Ovary (tissue), 9 donors: ENCODE results near the gene CFAP206. TPM values are rescaled to one million over a fixed set of nuclear protein-coding genes. Genes with fewer than 3 reads are reported as not detected.

Experiments used
- DNase-seq, 5 donors: peaks; one replicate each; pipeline ENCODE4 v3.0.0-alpha.2; 2019 to 2020
- H3K27ac ChIP-seq, 2 donors: fragments of 200-600 bp; one replicate each; pipeline versions ENCODE4 v1.5.1 to v1.8.0; 2019 to 2022
- H3K27me3 ChIP-seq: fragments of 200-600 bp; one replicate; pipeline ENCODE4 v1.8.0; 2022
- H3K36me3 ChIP-seq: fragments of 200-600 bp; sonication (generic); one replicate; pipeline ENCODE4 v1.5.1; 2019
- H3K4me1 ChIP-seq: one replicate; pipeline ENCODE4 v1.8.1; 2013; ENCODE audit warnings: mild to moderate bottlenecking, moderate library complexity; ENCODE audit not compliant: insufficient read depth
- H3K4me3 ChIP-seq: fragments of 200-600 bp; sonication (generic); one replicate; pipeline ENCODE4 v1.5.1; 2017
- H3K9me3 ChIP-seq, 2 donors: fragments of 200-600 bp in 1 of 2; sonication (generic) in 1 of 2; one replicate each; pipeline versions ENCODE4 v1.5.1 to v1.8.1; 2013 to 2019; ENCODE audit warnings: mild to moderate bottlenecking in 1 of 2, moderate library complexity in 1 of 2
- EP300 ChIP-seq: sonication (generic); formaldehyde crosslinking; IDR thresholded peaks from one replicate; pipeline ENCODE4 v1.6.1; 2017; ENCODE audit warnings: antibody characterized with exemption
- POLR2A ChIP-seq: fragments of 450-650 bp; IDR thresholded peaks from one replicate; pipeline ENCODE4 v1.6.1; 2017; ENCODE audit warnings: antibody characterized with exemption, mild to moderate bottlenecking, moderate library complexity
- WGBS, 3 donors: extraction: QIAGEN DNeasy Blood & Tissue Kit in 1 of 3; methylation state at CpG; one replicate each; pipeline versions ENCODE4 v1.1.5 to v1.1.7; 2013 to 2017; 5-methylcytosine and 5-hydroxymethylcytosine counted together
- intact Hi-C, 4 donors: fragments of 100-400 bp; cut with DNase I; formaldehyde crosslinking; loops; one replicate each; pipeline versions ENCODE4 v1.11.0 to v1.15.1; 2022 to 2023
- polyA plus RNA-seq, 2 donors: library from polyadenylated mRNA; stranded (reverse); fragments of 200-250 nt in 1 of 2; fragments of 350-450 nt in 1 of 2; fragmentation: Illumina TruSeq in 1 of 2; extraction: RNeasy Lipid Tissue Mini Kit (QIAGEN cat#74804) in 1 of 2; gene quantifications; one replicate each; pipeline ENCODE4 v1.2.3, GENCODE V29; 2013 to 2014
- total RNA-seq, 7 donors: library from RNA; depleted of rRNA in 2 of 7; stranded (reverse); fragments of >200 nt in 2 of 7; fragmentation: NEBNext Ultra II Directional in 3 of 7; extraction: Animal tissue kit (Norgen Biotek cat#: 25700) in 3 of 7; gene quantifications; one replicate each; pipeline versions ENCODE4 v1.1.0 to v1.2.4, GENCODE V29; 2016 to 2023
- TF ChIP-seq, protein P1 (sequence below), 3 donors: fragments of 450-650 bp in 2 of 3; fragments of 200-600 bp in 1 of 3; IDR thresholded peaks; one replicate each; pipeline versions ENCODE4 v1.5.1 to v1.8.0; 2016 to 2022; ENCODE audit warnings: antibody characterized with exemption in 3 of 3, mild to moderate bottlenecking in 1 of 3
- donor health status: DM: no; HTN: no; CAD: no; lungs with moderate emphysema.
- donor health status: DM: no; HTN: no; CAD: no.
- donor health status: Bipolar disorder and iron deficiency.
- donor health status: DM: yes; HTN: yes; CAD: no.
- donor health status: DM: no; HTN: no; CAD: no.
- donor health status: DM: yes; HTN: yes; CAD: no.

Gene CFAP206
- total and polyA plus RNA-seq, 9 donors: 0.15 to 9.5 (median 0.57) TPM; not detected in 1

DNA sequence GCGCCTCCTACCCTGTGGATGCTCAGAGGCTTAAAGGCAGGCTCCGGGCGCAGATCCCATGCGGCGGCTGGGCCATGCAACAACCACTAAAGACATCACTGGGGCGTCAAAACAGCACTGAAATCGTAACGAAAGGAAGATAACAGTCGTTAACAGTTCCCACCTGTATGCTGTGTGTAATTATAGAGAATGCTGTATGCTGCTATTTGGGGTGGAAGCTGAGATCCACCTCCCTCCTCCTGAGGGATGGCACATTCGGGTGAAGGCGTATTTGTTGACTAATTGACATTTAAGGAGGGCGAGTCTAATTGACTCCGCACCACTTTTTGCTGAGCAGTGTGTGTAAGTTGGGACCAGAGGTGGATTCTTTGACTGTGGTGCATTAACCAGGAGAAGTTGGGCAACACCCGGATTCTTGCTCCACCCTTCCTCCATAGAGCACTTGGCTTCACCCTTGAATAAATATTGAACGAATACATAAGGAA lies 65.7 kb downstream of the CFAP206 start:
- peak in 1 of 5 donors; percentile 48 for DNase-seq
- intact Hi-C loops: loop anchor here in 1 of 4 donors (5.0 kb wide), 1 partner anchor 316 kb away; the partner anchor contains the start of gene ZNF292
- no peaks in the 10 kb centered on the region for H3K36me3 ChIP-seq
- TF ChIP-seq POLR2A: no peak
- TF ChIP-seq, protein P1, sequence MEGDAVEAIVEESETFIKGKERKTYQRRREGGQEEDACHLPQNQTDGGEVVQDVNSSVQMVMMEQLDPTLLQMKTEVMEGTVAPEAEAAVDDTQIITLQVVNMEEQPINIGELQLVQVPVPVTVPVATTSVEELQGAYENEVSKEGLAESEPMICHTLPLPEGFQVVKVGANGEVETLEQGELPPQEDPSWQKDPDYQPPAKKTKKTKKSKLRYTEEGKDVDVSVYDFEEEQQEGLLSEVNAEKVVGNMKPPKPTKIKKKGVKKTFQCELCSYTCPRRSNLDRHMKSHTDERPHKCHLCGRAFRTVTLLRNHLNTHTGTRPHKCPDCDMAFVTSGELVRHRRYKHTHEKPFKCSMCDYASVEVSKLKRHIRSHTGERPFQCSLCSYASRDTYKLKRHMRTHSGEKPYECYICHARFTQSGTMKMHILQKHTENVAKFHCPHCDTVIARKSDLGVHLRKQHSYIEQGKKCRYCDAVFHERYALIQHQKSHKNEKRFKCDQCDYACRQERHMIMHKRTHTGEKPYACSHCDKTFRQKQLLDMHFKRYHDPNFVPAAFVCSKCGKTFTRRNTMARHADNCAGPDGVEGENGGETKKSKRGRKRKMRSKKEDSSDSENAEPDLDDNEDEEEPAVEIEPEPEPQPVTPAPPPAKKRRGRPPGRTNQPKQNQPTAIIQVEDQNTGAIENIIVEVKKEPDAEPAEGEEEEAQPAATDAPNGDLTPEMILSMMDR (IDR thresholded peaks at IDR 0.05): no peak
- TF ChIP-seq EP300: no peak
- peak overlapping the region; percentile 76 to 91 for H3K27ac ChIP-seq
- H3K27me3 ChIP-seq: no peaks in the 10 kb centered on the region
- H3K4me1 ChIP-seq: peaks cover 3% of the 10 kb centered on the region
- H3K4me3 ChIP-seq: peak overlapping the region; percentile 97
- H3K9me3 ChIP-seq: no peaks in the 10 kb centered on the region
- WGBS, 3 donors: 0 to 1% (median 0%) methylated on average over 15 of the region's 15 CpGs

DNA sequence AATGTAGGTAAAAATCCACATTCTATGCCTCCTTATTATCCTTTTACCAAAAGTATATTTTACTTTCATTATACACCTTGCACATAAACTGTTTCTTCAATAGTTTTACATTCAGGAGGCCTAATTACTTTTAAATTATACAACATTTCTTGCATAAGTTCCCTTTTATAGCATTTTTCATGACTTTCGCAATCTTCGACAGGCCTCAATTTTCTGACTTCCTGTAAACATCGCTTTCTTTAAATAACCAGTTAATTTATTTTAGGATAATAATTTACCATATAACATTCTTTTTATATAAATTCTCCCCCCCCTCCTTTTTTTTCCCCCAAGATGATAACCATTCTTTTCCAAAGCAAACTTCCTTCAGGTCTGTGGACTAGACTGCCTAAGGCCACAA lies 74.2 kb downstream of the CFAP206 start:
- H3K36me3 ChIP-seq: no peaks in the 10 kb centered on the region
- WGBS, 3 donors: 94 to 98% (median 94%) methylated on average over 3 of the region's 3 CpGs
- intact Hi-C loops: no loop called here
- H3K4me3 ChIP-seq: no peak overlapping the region
- H3K27me3 ChIP-seq: no peaks in the 10 kb centered on the region
- H3K27ac ChIP-seq: no peak overlapping the region
- TF ChIP-seq, protein P1 (IDR thresholded peaks at IDR 0.05): no peak
- TF ChIP-seq POLR2A: no peak
- TF ChIP-seq EP300: no peak
- DNase-seq: no peak
- H3K9me3 ChIP-seq: no peaks in the 10 kb centered on the region
- no peaks in the 10 kb centered on the region for H3K4me1 ChIP-seq

DNA sequence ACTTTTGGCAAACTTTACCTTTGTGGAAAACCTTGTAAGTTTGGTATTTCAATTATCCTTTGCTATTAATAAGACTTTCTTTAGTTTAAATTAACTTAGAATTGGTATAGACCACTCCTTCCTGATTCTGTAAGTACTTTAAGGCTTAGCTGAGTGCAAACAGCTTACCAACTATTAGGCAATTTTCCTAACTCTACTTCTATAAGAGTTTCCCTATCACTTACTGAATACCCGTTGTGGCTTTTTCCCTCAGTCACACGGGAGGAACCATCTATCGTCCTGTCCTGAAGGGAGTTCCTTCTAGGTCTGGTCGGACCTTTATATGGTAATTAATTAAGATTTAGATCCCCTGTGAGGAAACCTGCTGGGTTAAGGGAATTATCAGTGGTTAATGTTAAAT lies 74.6 kb downstream of the CFAP206 start:
- no peaks in the 10 kb centered on the region for H3K9me3 ChIP-seq
- H3K4me1 ChIP-seq: no peaks in the 10 kb centered on the region
- no peaks in the 10 kb centered on the region for H3K36me3 ChIP-seq
- no peak for DNase-seq
- H3K27ac ChIP-seq: no peak overlapping the region
- H3K4me3 ChIP-seq: no peak overlapping the region
- WGBS, 3 donors: 86 to 91% (median 86%) methylated on average over 4 of the region's 4 CpGs
- H3K27me3 ChIP-seq: no peaks in the 10 kb centered on the region
- TF ChIP-seq, protein P1 (IDR thresholded peaks at IDR 0.05): no peak
- TF ChIP-seq EP300 (no peak), POLR2A (no peak)
- intact Hi-C loops: no loop called here

DNA sequence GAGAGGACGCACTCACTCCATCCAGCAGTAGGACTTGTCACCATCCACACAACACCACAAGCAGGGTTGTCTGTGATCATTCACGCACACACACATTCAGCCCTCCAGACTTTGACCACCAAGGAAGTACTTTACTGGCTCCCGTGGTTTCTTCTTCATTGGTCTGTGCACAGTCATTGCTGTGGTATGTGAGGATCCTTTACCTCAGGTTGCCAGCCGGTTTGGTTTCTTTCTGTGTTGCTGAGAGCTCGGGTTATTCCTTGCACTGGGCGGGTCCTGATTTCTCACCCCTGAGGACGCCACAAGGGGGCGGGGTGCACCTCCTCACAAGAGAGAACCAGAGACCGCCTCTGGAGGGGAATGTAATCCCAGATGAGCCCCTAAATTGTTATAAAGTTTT lies 76.2 kb downstream of the CFAP206 start:
- H3K4me1 ChIP-seq: peaks cover 2% of the 10 kb centered on the region
- no peak for DNase-seq
- H3K27ac ChIP-seq: no peak overlapping the region

More for the DNA sequence above, 76.2 kb downstream of the CFAP206 start:
- Histone ChIP-seq H3K4me3 (no peak overlapping the region), H3K9me3 (no peaks in the 10 kb centered on the region), H3K27me3 (no peaks in the 10 kb centered on the region), H3K36me3 (no peaks in the 10 kb centered on the region)
- intact Hi-C loops: no loop called here
- TF ChIP-seq EP300: no peak
- TF ChIP-seq, protein P1 (IDR thresholded peaks at IDR 0.05): no peak
- no peak for TF ChIP-seq POLR2A
- 75 to 90% (median 84%) methylated on average over 9 of the region's 9 CpGs for WGBS, 3 donors
